CD14-positive monocyte (primary cell): ENCODE results near the gene PAQR8. TPM values are rescaled to one million over a fixed set of nuclear protein-coding genes. Genes with fewer than 3 reads are reported as not detected.

Source experiments
- DNase-seq, 3 donors: peaks; one replicate each; pipeline ENCODE4 v3.0.0-alpha.2; 2011 to 2022
- H2AFZ ChIP-seq: 2 replicates; pipeline ENCODE4 v1.6.0; 2012; ENCODE audit warnings: mild to moderate bottlenecking, low read depth, low read length, inconsistent platforms; ENCODE audit not compliant: insufficient read depth, poor library complexity, severe bottlenecking
- H3K27ac ChIP-seq, 2 donors: 1 replicate in 1 of 2; 2 replicates in 1 of 2; pipeline ENCODE4 v1.5.1; 2012 to 2013; ENCODE audit warnings: low read length in 2 of 2, control low read depth in 1 of 2, inconsistent platforms in 1 of 2, low read depth in 1 of 2, mild to moderate bottlenecking in 1 of 2
- H3K27me3 ChIP-seq, 2 donors: one replicate each; pipeline versions ENCODE4 v1.6.0 to v1.6.1; 2011 to 2013; ENCODE audit warnings: low read length in 2 of 2; ENCODE audit not compliant: control insufficient read depth in 2 of 2, insufficient read depth in 2 of 2
- H3K36me3 ChIP-seq, 2 donors: replicated peaks in 1 of 2; 1 replicate in 1 of 2; 2 replicates in 1 of 2; pipeline versions ENCODE4 v1.5.1 to v1.6.1; 2012 to 2013; ENCODE audit warnings: low read length in 2 of 2, control low read depth in 1 of 2, inconsistent platforms in 1 of 2, mild to moderate bottlenecking in 1 of 2; ENCODE audit not compliant: insufficient read depth in 2 of 2, control insufficient read depth in 1 of 2
- H3K4me1 ChIP-seq, 2 donors: 1 replicate in 1 of 2; 2 replicates in 1 of 2; pipeline versions ENCODE4 v1.5.1 to v1.6.1; 2012 to 2013; ENCODE audit warnings: low read length in 2 of 2, control low read depth in 1 of 2, inconsistent platforms in 1 of 2, mild to moderate bottlenecking in 1 of 2, moderate library complexity in 1 of 2; ENCODE audit not compliant: insufficient read depth in 2 of 2, control insufficient read depth in 1 of 2
- H3K4me2 ChIP-seq: replicated peaks from 2 replicates; pipeline ENCODE3; 2012; ENCODE audit warnings: low read length, moderate library complexity, mild to moderate bottlenecking; ENCODE audit not compliant: poor library complexity, severe bottlenecking; ENCODE audit errors: extremely low read depth
- H3K4me3 ChIP-seq, 3 experiments: fragments of 200-600 bp in 1 of 3; sonication (generic) in 1 of 3; replicated peaks in 1 of 3; 1 replicate in 2 of 3; 2 replicates in 1 of 3; pipeline ENCODE4 v1.5.1; 2011 to 2013; ENCODE audit warnings: low read length in 3 of 3, mild to moderate bottlenecking in 3 of 3, control low read depth in 2 of 3, low read depth in 2 of 3, inconsistent platforms in 1 of 3, moderate library complexity in 1 of 3
- H3K79me2 ChIP-seq: 2 replicates; pipeline ENCODE4 v1.6.0; 2012; ENCODE audit warnings: mild to moderate bottlenecking, control low read depth, inconsistent platforms, low read length, moderate library complexity; ENCODE audit not compliant: insufficient read depth
- H3K9ac ChIP-seq: 2 replicates; pipeline ENCODE4 v1.6.0; 2017; ENCODE audit warnings: low read length, mild to moderate bottlenecking; ENCODE audit not compliant: insufficient read depth, poor library complexity, severe bottlenecking
- H3K9me3 ChIP-seq, 2 donors: replicated peaks in 1 of 2; 1 replicate in 1 of 2; 2 replicates in 1 of 2; pipeline versions ENCODE4 v1.5.1 to v1.6.1; 2012 to 2013; ENCODE audit warnings: low read length in 2 of 2, control low read depth in 1 of 2; ENCODE audit not compliant: control insufficient read depth in 1 of 2, insufficient read depth in 1 of 2
- H4K20me1 ChIP-seq: 2 replicates; pipeline ENCODE4 v1.6.0; 2012; ENCODE audit warnings: mild to moderate bottlenecking, low read length, control low read depth, moderate library complexity; ENCODE audit not compliant: insufficient read depth
- H3K27ac Mint-ChIP-seq, 7 donors: one replicate each; pipeline ENCODE4 v1.8.0; 2020; ENCODE audit warnings: mild to moderate bottlenecking in 7 of 7, mixed read lengths in 7 of 7, moderate library complexity in 6 of 7, inconsistent platforms in 2 of 7
- H3K27me3 Mint-ChIP-seq, 3 donors: one replicate each; pipeline ENCODE4 v1.8.0; 2021 to 2022; ENCODE audit warnings: low read depth in 3 of 3, mild to moderate bottlenecking in 3 of 3, mixed read lengths in 3 of 3, moderate library complexity in 3 of 3, inconsistent platforms in 1 of 3
- H3K36me3 Mint-ChIP-seq, 2 donors: one replicate each; pipeline ENCODE4 v1.8.0; 2020; ENCODE audit warnings: mixed read lengths in 2 of 2, inconsistent platforms in 1 of 2, mild to moderate bottlenecking in 1 of 2
- H3K4me1 Mint-ChIP-seq: one replicate; pipeline ENCODE4 v1.8.0; 2020; ENCODE audit warnings: mild to moderate bottlenecking, mixed read lengths
- H3K4me3 Mint-ChIP-seq, 2 donors: one replicate each; pipeline ENCODE4 v1.8.0; 2020; ENCODE audit warnings: mild to moderate bottlenecking in 2 of 2, mixed read lengths in 2 of 2, moderate library complexity in 1 of 2
- H3K9me3 Mint-ChIP-seq, 7 donors: one replicate each; pipeline ENCODE4 v1.8.0; 2020 to 2022; ENCODE audit warnings: mixed read lengths in 7 of 7, mild to moderate bottlenecking in 6 of 7, moderate library complexity in 6 of 7, inconsistent platforms in 2 of 7
- WGBS: methylation state at CpG from one replicate; pipeline ENCODE4 v1.1.5; 2013; ENCODE audit warnings: missing lambda C conversion rate; ENCODE audit not compliant: insufficient coverage; 5-methylcytosine and 5-hydroxymethylcytosine counted together
- intact Hi-C, 2 donors: fragments of 100-400 bp; cut with micrococcal nuclease; formaldehyde crosslinking; loops; one replicate each; pipeline versions ENCODE4 v1.15.0 to v1.15.1; 2023
- polyA plus RNA-seq, 3 donors: library from polyadenylated mRNA; depleted of rRNA in 1 of 3; unstranded in 2 of 3; stranded (reverse) in 1 of 3; fragments of 300-500 nt in 2 of 3; fragments of >200 nt in 1 of 3; fragmentation: Illumina TruSeq in 2 of 3; gene quantifications; 1 replicate in 2 of 3; 2 replicates in 1 of 3; pipeline ENCODE4 v1.2.3, GENCODE V29; 2012 to 2021
- TF ChIP-seq, protein P1 (sequence below): fragments of 200-600 bp; IDR thresholded peaks from one replicate; pipeline ENCODE4 v1.8.0; 2022; ENCODE audit warnings: antibody characterized with exemption, mild to moderate bottlenecking

Gene PAQR8
- polyA plus RNA-seq, 3 donors: 2.4 to 17.4 (median 6.8) TPM

DNA sequence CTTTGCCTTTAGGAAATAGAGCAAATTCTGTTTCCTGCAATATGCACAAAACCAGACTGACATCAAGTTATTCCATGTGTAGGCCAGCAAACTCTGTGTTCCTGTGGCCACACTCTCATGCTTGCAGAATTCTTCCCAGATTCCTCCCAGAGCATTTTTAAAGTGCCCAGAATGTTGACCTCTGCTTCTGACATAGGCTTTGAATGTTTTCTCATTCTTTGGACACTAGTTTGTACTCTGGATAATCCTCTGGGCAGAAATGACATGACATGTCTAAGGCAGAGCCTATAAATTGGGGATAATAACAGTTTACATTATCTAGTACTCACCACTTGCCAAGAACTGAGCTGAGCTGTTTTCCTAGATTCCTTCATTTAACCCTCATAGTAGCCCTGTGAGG is 49.0 kb downstream of the PAQR8 start:
- TF ChIP-seq, protein P1, sequence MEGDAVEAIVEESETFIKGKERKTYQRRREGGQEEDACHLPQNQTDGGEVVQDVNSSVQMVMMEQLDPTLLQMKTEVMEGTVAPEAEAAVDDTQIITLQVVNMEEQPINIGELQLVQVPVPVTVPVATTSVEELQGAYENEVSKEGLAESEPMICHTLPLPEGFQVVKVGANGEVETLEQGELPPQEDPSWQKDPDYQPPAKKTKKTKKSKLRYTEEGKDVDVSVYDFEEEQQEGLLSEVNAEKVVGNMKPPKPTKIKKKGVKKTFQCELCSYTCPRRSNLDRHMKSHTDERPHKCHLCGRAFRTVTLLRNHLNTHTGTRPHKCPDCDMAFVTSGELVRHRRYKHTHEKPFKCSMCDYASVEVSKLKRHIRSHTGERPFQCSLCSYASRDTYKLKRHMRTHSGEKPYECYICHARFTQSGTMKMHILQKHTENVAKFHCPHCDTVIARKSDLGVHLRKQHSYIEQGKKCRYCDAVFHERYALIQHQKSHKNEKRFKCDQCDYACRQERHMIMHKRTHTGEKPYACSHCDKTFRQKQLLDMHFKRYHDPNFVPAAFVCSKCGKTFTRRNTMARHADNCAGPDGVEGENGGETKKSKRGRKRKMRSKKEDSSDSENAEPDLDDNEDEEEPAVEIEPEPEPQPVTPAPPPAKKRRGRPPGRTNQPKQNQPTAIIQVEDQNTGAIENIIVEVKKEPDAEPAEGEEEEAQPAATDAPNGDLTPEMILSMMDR: no peak

DNA sequence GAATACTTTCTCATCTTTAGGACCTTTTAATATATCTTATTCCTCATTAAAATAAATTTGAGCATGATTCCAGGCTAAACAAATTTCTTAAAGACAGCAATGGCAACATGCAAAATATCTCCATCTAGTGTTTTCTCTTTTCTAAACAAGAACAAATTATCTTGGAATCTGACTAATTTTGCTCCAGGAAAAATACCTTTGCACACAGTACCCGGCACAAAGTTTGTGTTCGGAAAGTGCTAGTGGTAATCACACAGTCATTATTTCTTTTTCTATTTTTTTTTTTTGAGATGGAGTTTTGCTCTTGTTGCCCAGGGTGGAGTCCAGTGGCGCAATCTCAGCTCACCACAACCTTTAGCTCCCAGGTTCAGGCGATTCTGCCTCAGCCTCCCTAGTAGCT is 50.0 kb downstream of the PAQR8 start:
- Mint-ChIP-seq H3K9me3 (no peaks in the 10 kb centered on the region), H3K4me1 (peaks cover 8% of the 10 kb centered on the region), H3K27ac (no peak overlapping the region), H3K27me3 (peaks cover 0 to 11% (median 9%) of the 10 kb centered on the region in 3 donors), H3K36me3 (peaks cover 0 to 2% of the 10 kb centered on the region in 2 donors), H3K4me3 (no peak overlapping the region)
- H3K4me2 ChIP-seq: no peak overlapping the region
- H3K79me2 ChIP-seq: no peaks in the 10 kb centered on the region
- no CpG with 5 or more reads among the region's 4 CpGs for WGBS
- H3K27me3 ChIP-seq: peaks cover 2% of the 10 kb centered on the region in 2 donors
- no peak for DNase-seq
- intact Hi-C loops: no loop called here
- H3K4me1 ChIP-seq: no peaks in the 10 kb centered on the region
- H3K9ac ChIP-seq: no peak overlapping the region
- TF ChIP-seq, protein P1: no peak
- H2AFZ ChIP-seq: no peak overlapping the region
- no peaks in the 10 kb centered on the region for H3K9me3 ChIP-seq
- H4K20me1 ChIP-seq: no peaks in the 10 kb centered on the region
- H3K36me3 ChIP-seq: no peaks in the 10 kb centered on the region
- H3K4me3 ChIP-seq: no peak overlapping the region
- H3K27ac ChIP-seq: no peak overlapping the region

More for the DNA sequence above, 49.0 kb downstream of the PAQR8 start:
- Mint-ChIP-seq H3K9me3 (no peaks in the 10 kb centered on the region), H3K4me1 (peaks cover 4% of the 10 kb centered on the region), H3K36me3 (peaks cover 2 to 6% of the 10 kb centered on the region in 2 donors), H3K27ac (no peak overlapping the region), H3K27me3 (peaks cover 0 to 11% (median 9%) of the 10 kb centered on the region in 3 donors), H3K4me3 (no peak overlapping the region)
- H3K27ac ChIP-seq: no peak overlapping the region
- peaks cover 2% of the 10 kb centered on the region in 2 donors for H3K27me3 ChIP-seq
- H3K4me3 ChIP-seq: no peak overlapping the region
- no peaks in the 10 kb centered on the region for H4K20me1 ChIP-seq
- no peak overlapping the region for H3K9ac ChIP-seq
- H2AFZ ChIP-seq: no peak overlapping the region
- no peak overlapping the region for H3K4me2 ChIP-seq
- no peaks in the 10 kb centered on the region for H3K9me3 ChIP-seq
- H3K36me3 ChIP-seq: no peaks in the 10 kb centered on the region
- no peak for DNase-seq
- no peaks in the 10 kb centered on the region for H3K4me1 ChIP-seq
- intact Hi-C loops: no loop called here
- H3K79me2 ChIP-seq: no peaks in the 10 kb centered on the region
